Stomach smooth muscle (tissue), 2 donors: Measurements from ENCODE around the gene KIAA1755.
"Not testable (repeated sequence)": the region's sequence is repeated elsewhere in the genome, so short reads cannot be mapped to it uniquely, and the experiment has no call there.

Source experiments
- H3K27ac ChIP-seq: one replicate; pipeline ENCODE4 v1.7.0; 2013; ENCODE audit warnings: mild to moderate bottlenecking, low read length, inconsistent platforms
- H3K27me3 ChIP-seq, 2 donors: one replicate each; pipeline ENCODE4 v1.7.0; 2013; ENCODE audit warnings: low read length in 2 of 2; ENCODE audit not compliant: insufficient read depth in 2 of 2, control insufficient read depth in 1 of 2
- H3K36me3 ChIP-seq, 2 donors: one replicate each; pipeline ENCODE4 v1.7.0; 2013; ENCODE audit warnings: low read length in 2 of 2; ENCODE audit not compliant: control insufficient read depth in 2 of 2, insufficient read depth in 2 of 2
- H3K4me1 ChIP-seq: one replicate; pipeline ENCODE4 v1.7.0; 2013; ENCODE audit warnings: low read length; ENCODE audit not compliant: control insufficient read depth, insufficient read depth
- H3K4me3 ChIP-seq, 2 donors: one replicate each; pipeline ENCODE4 v1.7.0; 2013; ENCODE audit warnings: low read length in 2 of 2
- H3K9ac ChIP-seq, 2 donors: one replicate each; pipeline ENCODE4 v1.7.0; 2013; ENCODE audit warnings: low read length in 2 of 2, mild to moderate bottlenecking in 1 of 2
- H3K9me3 ChIP-seq, 2 donors: one replicate each; pipeline ENCODE4 v1.7.0; 2013; ENCODE audit warnings: low read length in 2 of 2; ENCODE audit not compliant: control insufficient read depth in 2 of 2
- donor health status: healthy.
- donor health status: Pancreatic carcinoma.

Gene KIAA1755

GRCh38 chr20:38262931-38263330 is 2.4 kb upstream of the KIAA1755 start:
- Histone ChIP-seq H3K4me3 (no peak overlapping the region), H3K27me3 (peaks cover 25 to 29% of the 10 kb centered on the region in 2 donors), H3K36me3 (no peaks in the 10 kb centered on the region), H3K4me1 (peaks cover 8% of the 10 kb centered on the region), H3K9me3 (no peaks in the 10 kb centered on the region), H3K27ac (no peak overlapping the region), H3K9ac (no peak overlapping the region)

GRCh38 chr20:38261054-38261390 is 487 bp upstream of the KIAA1755 start:
- Histone ChIP-seq H3K27ac (no peak overlapping the region), H3K27me3 (peaks cover 25 to 29% of the 10 kb centered on the region in 2 donors), H3K36me3 (no peaks in the 10 kb centered on the region), H3K9ac (peak overlapping the region in 1 of 2 donors; percentile 13), H3K4me3 (peak overlapping the region; percentile 27 to 54), H3K4me1 (peaks cover 3% of the 10 kb centered on the region), H3K9me3 (no peaks in the 10 kb centered on the region)

GRCh38 chr20:38260025-38260377 is 534 bp downstream of the KIAA1755 start:
- peak overlapping the region; percentile 36 to 69 for H3K4me3 ChIP-seq

GRCh38 chr20:38258545-38259215 is 1.9 kb downstream of the KIAA1755 start:
- Histone ChIP-seq H3K27me3 (peaks cover 25 to 29% of the 10 kb centered on the region in 2 donors), H3K9me3 (no peaks in the 10 kb centered on the region), H3K4me3 (peak overlapping the region in 1 of 2 donors; percentile 69), H3K36me3 (no peaks in the 10 kb centered on the region), H3K4me1 (peaks cover 6% of the 10 kb centered on the region), H3K9ac (no peak overlapping the region), H3K27ac (no peak overlapping the region)

More at GRCh38 chr20:38260025-38260377, 534 bp downstream of the KIAA1755 start:
- H3K9ac ChIP-seq = peak overlapping the region; percentile 47
- H3K36me3 ChIP-seq = no peaks in the 10 kb centered on the region
- H3K27ac ChIP-seq = no peak overlapping the region
- H3K4me1 ChIP-seq = peaks cover 3% of the 10 kb centered on the region
- H3K27me3 ChIP-seq = peaks cover 25 to 29% of the 10 kb centered on the region in 2 donors
- no peaks in the 10 kb centered on the region for H3K9me3 ChIP-seq

GRCh38 chr20:38256966-38257365 is 3.6 kb downstream of the KIAA1755 start:
- peaks cover 19% of the 10 kb centered on the region for H3K4me1 ChIP-seq
- no peak overlapping the region for H3K4me3 ChIP-seq
- H3K27me3 ChIP-seq = peaks cover 18 to 28% of the 10 kb centered on the region in 2 donors
- H3K9ac ChIP-seq = no peak overlapping the region
- H3K9me3 ChIP-seq = no peaks in the 10 kb centered on the region
- H3K27ac ChIP-seq = no peak overlapping the region
- H3K36me3 ChIP-seq = no peaks in the 10 kb centered on the region

- no peak overlapping the region for H3K9ac ChIP-seq
- H3K9me3 ChIP-seq = no peaks in the 10 kb centered on the region
- no peak overlapping the region for H3K27ac ChIP-seq
- H3K36me3 ChIP-seq = no peaks in the 10 kb centered on the region
- no peak overlapping the region for H3K4me3 ChIP-seq
- peaks cover 19% of the 10 kb centered on the region for H3K4me1 ChIP-seq
- H3K27me3 ChIP-seq = peaks cover 13 to 21% of the 10 kb centered on the region in 2 donors
These were observed 4.5 kb downstream of the KIAA1755 start for GRCh38 chr20:38256021-38256420.

- no peak overlapping the region for H3K4me3 ChIP-seq
- H3K27me3 ChIP-seq = peaks cover 11 to 16% of the 10 kb centered on the region in 2 donors
- no peaks in the 10 kb centered on the region for H3K36me3 ChIP-seq
- H3K9me3 ChIP-seq = no peaks in the 10 kb centered on the region
- H3K9ac ChIP-seq = no peak overlapping the region
- peaks cover 18% of the 10 kb centered on the region for H3K4me1 ChIP-seq
- no peak overlapping the region for H3K27ac ChIP-seq
These were observed 5.1 kb downstream of the KIAA1755 start for GRCh38 chr20:38255393-38255792.

- not testable (repeated sequence) for H3K9me3 ChIP-seq, H3K4me3 ChIP-seq, H3K9ac ChIP-seq, H3K36me3 ChIP-seq, H3K27ac ChIP-seq, H3K27me3 ChIP-seq
- H3K4me1 ChIP-seq = peaks cover 16% of the 10 kb centered on the region
These were observed 5.9 kb downstream of the KIAA1755 start for GRCh38 chr20:38254621-38255020.

GRCh38 chr20:38253571-38253970 is 7.0 kb downstream of the KIAA1755 start:
- Histone ChIP-seq H3K9ac (no peak overlapping the region), H3K36me3 (no peaks in the 10 kb centered on the region), H3K9me3 (no peaks in the 10 kb centered on the region), H3K4me3 (no peak overlapping the region), H3K27ac (no peak overlapping the region), H3K4me1 (peaks cover 16% of the 10 kb centered on the region), H3K27me3 (peaks cover 2% of the 10 kb centered on the region in 2 donors)

- peak overlapping the region; percentile 11 for H3K27ac ChIP-seq
- peaks cover 16% of the 10 kb centered on the region for H3K4me1 ChIP-seq
- no peak overlapping the region for H3K9ac ChIP-seq
- H3K9me3 ChIP-seq = no peaks in the 10 kb centered on the region
- H3K4me3 ChIP-seq = no peak overlapping the region
- no peaks in the 10 kb centered on the region for H3K36me3 ChIP-seq
- no peaks in the 10 kb centered on the region for H3K27me3 ChIP-seq
These were observed 7.9 kb downstream of the KIAA1755 start for GRCh38 chr20:38252292-38253288.
